SK-N-SH (cell line): ENCODE results near the gene CRIP1.

ENCODE experiments used
- CHD2 ChIP-seq: fragments of 150-350 bp; IDR thresholded peaks from 2 replicates; pipeline ENCODE4 v1.6.1; 2018; ENCODE audit warnings: low read length; ENCODE audit not compliant: partially characterized antibody
- CTCF ChIP-seq: fragments of 200-600 bp; sonication (generic); IDR thresholded peaks from 2 replicates; pipeline ENCODE4 v1.6.1; 2017; ENCODE audit warnings: antibody characterized with exemption, mild to moderate bottlenecking, moderate library complexity
- EP300 ChIP-seq, 2 experiments: IDR thresholded peaks; 2 replicates each; pipeline versions ENCODE4 v1.4.0 to v1.6.1; 2012; ENCODE audit warnings: borderline replicate concordance in 1 of 2, low read depth in 1 of 2, low read length in 1 of 2
- FOXM1 ChIP-seq: IDR thresholded peaks from 2 replicates; pipeline ENCODE4 v1.4.0; 2012; ENCODE audit warnings: low read depth, mild to moderate bottlenecking
- GABPA ChIP-seq: IDR thresholded peaks from 2 replicates; pipeline ENCODE4 v1.4.0; 2012; ENCODE audit warnings: low read depth, mild to moderate bottlenecking
- MXI1 ChIP-seq: IDR thresholded peaks from 2 replicates; pipeline ENCODE4 v1.6.1; 2012; ENCODE audit warnings: mild to moderate bottlenecking, low read depth, low read length, improper control_type of control experiment
- NRF1 ChIP-seq: IDR thresholded peaks from 2 replicates; pipeline ENCODE4 v1.6.1; 2012; ENCODE audit warnings: low read depth, mild to moderate bottlenecking, low read length
- RAD21 ChIP-seq: IDR thresholded peaks from 2 replicates; pipeline ENCODE4 v1.6.1; 2012; ENCODE audit warnings: mild to moderate bottlenecking, low read length
- ZBTB33 ChIP-seq: IDR thresholded peaks from 2 replicates; pipeline ENCODE4 v1.4.0; 2012; ENCODE audit warnings: low read depth, borderline replicate concordance
- TF ChIP-seq, protein P1 (sequence below): fragments of 150-350 bp; IDR thresholded peaks from 2 replicates; pipeline ENCODE4 v1.6.1; 2017; ENCODE audit warnings: antibody characterized with exemption, low read length, low read depth, borderline replicate concordance
- TF ChIP-seq, protein P2 (sequence below): fragments of 150-350 bp; IDR thresholded peaks from 2 replicates; pipeline ENCODE4 v1.6.1; 2016; ENCODE audit warnings: mild to moderate bottlenecking, low read depth, low read length

- TF ChIP-seq CTCF: no peak
- TF ChIP-seq EP300 (IDR thresholded peaks at IDR 0.05; ENCODE audit: borderline replicate concordance in 1 of 2, low read depth in 1 of 2, low read length in 1 of 2): no peak
- no peak for TF ChIP-seq GABPA
- TF ChIP-seq NRF1: no peak
- TF ChIP-seq MXI1: no peak
- TF ChIP-seq CHD2: no peak
- TF ChIP-seq, protein P1, sequence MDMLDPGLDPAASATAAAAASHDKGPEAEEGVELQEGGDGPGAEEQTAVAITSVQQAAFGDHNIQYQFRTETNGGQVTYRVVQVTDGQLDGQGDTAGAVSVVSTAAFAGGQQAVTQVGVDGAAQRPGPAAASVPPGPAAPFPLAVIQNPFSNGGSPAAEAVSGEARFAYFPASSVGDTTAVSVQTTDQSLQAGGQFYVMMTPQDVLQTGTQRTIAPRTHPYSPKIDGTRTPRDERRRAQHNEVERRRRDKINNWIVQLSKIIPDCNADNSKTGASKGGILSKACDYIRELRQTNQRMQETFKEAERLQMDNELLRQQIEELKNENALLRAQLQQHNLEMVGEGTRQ: no peak
- TF ChIP-seq, protein P2, sequence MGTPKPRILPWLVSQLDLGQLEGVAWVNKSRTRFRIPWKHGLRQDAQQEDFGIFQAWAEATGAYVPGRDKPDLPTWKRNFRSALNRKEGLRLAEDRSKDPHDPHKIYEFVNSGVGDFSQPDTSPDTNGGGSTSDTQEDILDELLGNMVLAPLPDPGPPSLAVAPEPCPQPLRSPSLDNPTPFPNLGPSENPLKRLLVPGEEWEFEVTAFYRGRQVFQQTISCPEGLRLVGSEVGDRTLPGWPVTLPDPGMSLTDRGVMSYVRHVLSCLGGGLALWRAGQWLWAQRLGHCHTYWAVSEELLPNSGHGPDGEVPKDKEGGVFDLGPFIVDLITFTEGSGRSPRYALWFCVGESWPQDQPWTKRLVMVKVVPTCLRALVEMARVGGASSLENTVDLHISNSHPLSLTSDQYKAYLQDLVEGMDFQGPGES: no peak
- no peak for TF ChIP-seq ZBTB33
- no peak for TF ChIP-seq RAD21
- no peak for TF ChIP-seq FOXM1
Observed at GRCh38 chr14:105442125-105442524, 44.6 kb upstream of the CRIP1 start.
